OCI-LY7 (cell line): ENCODE results near the gene KLHL3.

Experiments used
- CTCF ChIP-seq: fragments of 200-600 bp; sonication (generic); conservative IDR thresholded peaks from 2 replicates; pipeline ENCODE4 v1.5.1; 2014; ENCODE audit warnings: mild to moderate bottlenecking, antibody characterized with exemption, low read length, moderate library complexity, mixed read lengths
- EZH2phosphoT487 ChIP-seq: fragments of 200-600 bp; sonication (generic); IDR thresholded peaks from 2 replicates; pipeline ENCODE4 v1.6.1; 2018; ENCODE audit warnings: low read depth, borderline replicate concordance, mild to moderate bottlenecking, mixed run types, antibody characterized with exemption, low read length, moderate library complexity, mixed read lengths

GRCh38 chr5:137636099-137636498 lies 99.8 kb downstream of the KLHL3 start:
- TF ChIP-seq EZH2phosphoT487 (no peak), CTCF (no peak)
